ENCODE measurements around the gene CYP27A1.

CYP27A1 gene

DNA sequence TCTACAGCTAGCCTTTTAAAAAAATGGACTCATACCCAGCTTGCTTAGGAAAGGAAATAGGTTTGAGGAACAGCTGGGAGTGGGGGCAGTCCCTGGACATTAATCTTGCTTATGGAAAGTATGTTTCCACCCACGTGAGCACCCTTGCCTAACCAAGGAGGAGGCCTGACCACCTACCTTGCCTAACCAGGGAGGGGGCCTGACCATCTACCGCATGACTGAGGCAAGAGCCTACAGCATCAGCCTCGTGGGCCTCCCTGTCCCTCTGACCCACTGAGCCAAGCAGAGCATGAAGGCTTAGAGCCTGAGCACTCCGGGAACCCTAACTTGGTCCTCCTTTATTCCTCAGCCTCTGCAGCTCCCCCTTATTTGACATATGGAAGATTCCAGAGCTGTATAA lies 29.4 kb downstream of the CYP27A1 start:
- DNase-seq, result no peak

DNA sequence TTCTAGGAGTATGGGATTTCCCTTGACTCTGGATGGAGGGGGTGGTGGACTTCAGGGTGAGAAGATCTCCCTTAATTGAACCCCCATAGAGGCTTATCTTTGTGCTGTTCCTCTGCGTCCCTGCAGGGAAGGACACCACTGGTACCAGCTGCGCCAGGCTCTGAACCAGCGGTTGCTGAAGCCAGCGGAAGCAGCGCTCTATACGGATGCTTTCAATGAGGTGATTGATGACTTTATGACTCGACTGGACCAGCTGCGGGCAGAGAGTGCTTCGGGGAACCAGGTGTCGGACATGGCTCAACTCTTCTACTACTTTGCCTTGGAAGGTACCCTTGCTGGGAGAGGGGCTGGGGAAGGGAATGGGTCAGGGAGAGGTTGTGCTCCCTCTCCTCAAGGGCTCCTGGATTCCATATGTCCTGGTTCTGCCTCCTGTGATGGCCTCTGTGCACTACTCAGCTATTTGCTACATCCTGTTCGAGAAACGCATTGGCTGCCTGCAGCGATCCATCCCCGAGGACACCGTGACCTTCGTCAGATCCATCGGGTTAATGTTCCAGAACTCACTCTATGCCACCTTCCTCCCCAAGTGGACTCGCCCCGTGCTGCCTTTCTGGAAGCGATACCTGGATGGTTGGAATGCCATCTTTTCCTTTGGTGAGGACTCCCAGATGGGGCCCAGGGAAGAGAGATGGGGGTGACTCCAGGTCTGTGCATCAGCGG lies 30.3 kb downstream of the CYP27A1 start:
- no peak for TF ChIP-seq GATA1 (IDR thresholded peaks at IDR 0.05; ENCODE audit: low read depth, low read length)
- no peak for TF ChIP-seq POLR2A (IDR thresholded peaks at IDR 0.05; ENCODE audit: low read length)
- no peak for DNase-seq

More for the DNA sequence above, 29.4 kb downstream of the CYP27A1 start:
- no peak for TF ChIP-seq POLR2A (IDR thresholded peaks at IDR 0.05; ENCODE audit: low read length)
- TF ChIP-seq GATA1 (IDR thresholded peaks at IDR 0.05; ENCODE audit: low read depth, low read length), result no peak

DNA sequence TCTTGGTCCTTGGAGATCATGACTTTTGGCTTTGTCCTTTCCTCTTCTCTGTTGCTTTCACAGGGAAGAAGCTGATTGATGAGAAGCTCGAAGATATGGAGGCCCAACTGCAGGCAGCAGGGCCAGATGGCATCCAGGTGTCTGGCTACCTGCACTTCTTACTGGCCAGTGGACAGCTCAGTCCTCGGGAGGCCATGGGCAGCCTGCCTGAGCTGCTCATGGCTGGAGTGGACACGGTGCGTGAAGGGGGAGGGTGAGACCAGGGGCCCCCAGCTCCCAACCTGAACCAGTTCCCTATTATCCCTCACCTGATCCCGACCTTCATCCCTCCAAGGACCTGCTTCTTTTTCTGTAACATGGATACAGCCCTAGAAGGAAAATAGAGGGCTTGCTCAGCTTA lies 30.9 kb downstream of the CYP27A1 start:
- no peak for TF ChIP-seq GATA1 (IDR thresholded peaks at IDR 0.05; ENCODE audit: low read depth, low read length)
- TF ChIP-seq POLR2A (IDR thresholded peaks at IDR 0.05; ENCODE audit: low read length), result no peak
- no peak for DNase-seq

DNA sequence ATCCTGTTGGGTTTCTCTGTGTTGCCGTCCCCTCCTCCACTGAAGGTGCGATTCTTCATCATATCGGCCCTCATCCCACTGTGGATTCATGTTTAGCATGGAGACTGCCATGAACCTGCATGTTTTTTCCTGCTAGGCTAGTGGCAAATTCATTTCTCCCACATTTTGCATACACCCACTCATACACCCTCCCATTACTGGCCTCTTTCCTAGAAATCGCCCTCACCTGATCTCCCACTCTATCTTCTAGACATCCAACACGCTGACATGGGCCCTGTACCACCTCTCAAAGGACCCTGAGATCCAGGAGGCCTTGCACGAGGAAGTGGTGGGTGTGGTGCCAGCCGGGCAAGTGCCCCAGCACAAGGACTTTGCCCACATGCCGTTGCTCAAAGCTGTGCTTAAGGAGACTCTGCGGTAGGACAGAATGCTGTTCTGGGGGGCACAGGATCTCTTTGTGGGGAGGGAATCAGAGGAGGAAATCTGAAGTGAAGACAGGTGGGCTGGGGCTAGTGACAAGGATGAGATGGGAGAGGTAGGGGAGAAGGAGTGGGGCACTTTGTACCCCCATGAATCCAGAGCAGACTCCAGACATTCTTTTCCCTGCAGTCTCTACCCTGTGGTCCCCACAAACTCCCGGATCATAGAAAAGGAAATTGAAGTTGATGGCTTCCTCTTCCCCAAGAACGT lies 32.0 kb downstream of the CYP27A1 start:
- TF ChIP-seq GATA1 (IDR thresholded peaks at IDR 0.05; ENCODE audit: low read depth, low read length) (no peak), POLR2A (IDR thresholded peaks at IDR 0.05; ENCODE audit: low read length) (no peak)

GRCh38 chr2:218814540-218815243 lies 32.7 kb downstream of the CYP27A1 start:
- no peak for TF ChIP-seq POLR2A (IDR thresholded peaks at IDR 0.05; ENCODE audit: low read length)
- no peak for TF ChIP-seq GATA1 (IDR thresholded peaks at IDR 0.05; ENCODE audit: low read depth, low read length)
- DNase-seq, result no peak

More for the DNA sequence above, 32.0 kb downstream of the CYP27A1 start:
- DNase-seq, result no peak

- no peak for DNase-seq
- no peak for TF ChIP-seq POLR2A (IDR thresholded peaks at IDR 0.05; ENCODE audit: low read length)
- TF ChIP-seq GATA1 (IDR thresholded peaks at IDR 0.05; ENCODE audit: low read depth, low read length), result no peak
These were observed 33.3 kb downstream of the CYP27A1 start for GRCh38 chr2:218815244-218815637.

GRCh38 chr2:218815649-218816048 lies 33.7 kb downstream of the CYP27A1 start:
- no peak for TF ChIP-seq POLR2A (IDR thresholded peaks at IDR 0.05; ENCODE audit: low read length)
- TF ChIP-seq GATA1 (IDR thresholded peaks at IDR 0.05; ENCODE audit: low read depth, low read length), result no peak
- DNase-seq, result no peak

- TF ChIP-seq GATA1 (IDR thresholded peaks at IDR 0.05; ENCODE audit: low read depth, low read length), result no peak
- no peak for TF ChIP-seq POLR2A (IDR thresholded peaks at IDR 0.05; ENCODE audit: low read length)
- no peak for DNase-seq
These were observed 34.6 kb downstream of the CYP27A1 start for GRCh38 chr2:218816561-218817011.

- TF ChIP-seq POLR2A (IDR thresholded peaks at IDR 0.05; ENCODE audit: low read length) (no peak), GATA1 (IDR thresholded peaks at IDR 0.05; ENCODE audit: low read depth, low read length) (no peak)
- DNase-seq, result no peak
These were observed 37.1 kb downstream of the CYP27A1 start for GRCh38 chr2:218819093-218819492.

GRCh38 chr2:218820746-218821369 lies 38.9 kb downstream of the CYP27A1 start:
- no peak for TF ChIP-seq GATA1 (IDR thresholded peaks at IDR 0.05; ENCODE audit: low read depth, low read length)
- no peak for TF ChIP-seq POLR2A (IDR thresholded peaks at IDR 0.05; ENCODE audit: low read length)
- DNase-seq, result no peak

DNA sequence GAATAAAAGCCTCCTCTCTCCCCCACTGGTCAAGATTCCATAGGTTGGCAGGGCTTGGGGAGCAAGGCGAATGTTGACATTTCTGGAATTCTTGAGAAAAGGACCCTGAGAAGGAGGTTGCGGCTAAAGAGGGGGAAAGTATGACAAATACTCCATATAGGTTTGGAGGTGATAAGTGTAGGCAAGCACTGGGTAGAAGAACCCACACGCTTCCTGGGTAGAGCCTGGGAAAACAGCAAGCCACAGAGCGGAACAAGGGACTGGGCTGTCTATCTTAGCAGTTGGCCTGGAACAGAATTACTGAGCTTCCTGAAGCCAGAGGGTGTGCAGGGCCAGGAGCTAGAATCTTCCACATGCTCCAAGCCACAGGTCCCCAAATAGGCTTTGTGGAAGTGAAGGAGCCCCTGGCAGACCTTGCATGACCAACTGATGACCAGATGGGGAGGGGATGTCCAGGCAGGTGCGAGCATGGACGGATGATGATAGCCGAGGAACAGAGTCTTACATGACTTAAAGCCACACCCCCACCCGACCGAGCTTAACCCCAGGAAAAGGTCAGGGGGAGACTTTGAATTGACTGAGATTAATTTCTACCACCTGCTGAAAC lies 39.8 kb downstream of the CYP27A1 start:
- TF ChIP-seq GATA1 (IDR thresholded peaks at IDR 0.05; ENCODE audit: low read depth, low read length), result no peak
- TF ChIP-seq POLR2A (IDR thresholded peaks at IDR 0.05; ENCODE audit: low read length), result no peak
- DNase-seq, result no peak

DNA sequence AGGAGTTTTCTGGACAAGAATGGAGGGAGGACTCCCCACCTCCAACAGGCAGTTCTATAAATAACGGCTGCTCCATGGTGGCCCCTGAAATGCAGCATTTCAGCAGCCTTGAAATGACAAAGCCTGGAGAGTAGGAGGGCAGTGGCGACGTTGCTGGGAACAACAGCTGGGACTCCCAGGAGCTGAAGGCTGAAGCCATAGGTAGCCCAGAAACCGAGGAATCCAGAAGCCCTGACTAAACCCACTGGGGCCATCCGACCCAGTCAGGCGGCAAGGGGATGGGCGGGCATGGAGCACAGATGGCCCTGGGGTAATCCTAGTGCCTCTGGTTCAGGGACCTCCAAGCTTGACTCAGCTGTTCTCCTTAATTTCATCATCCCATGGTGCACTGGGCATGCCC lies 40.7 kb downstream of the CYP27A1 start:
- no peak for TF ChIP-seq GATA1 (IDR thresholded peaks at IDR 0.05; ENCODE audit: low read depth, low read length)
- TF ChIP-seq POLR2A (IDR thresholded peaks at IDR 0.05; ENCODE audit: low read length), result no peak
- DNase-seq, result no peak

DNA sequence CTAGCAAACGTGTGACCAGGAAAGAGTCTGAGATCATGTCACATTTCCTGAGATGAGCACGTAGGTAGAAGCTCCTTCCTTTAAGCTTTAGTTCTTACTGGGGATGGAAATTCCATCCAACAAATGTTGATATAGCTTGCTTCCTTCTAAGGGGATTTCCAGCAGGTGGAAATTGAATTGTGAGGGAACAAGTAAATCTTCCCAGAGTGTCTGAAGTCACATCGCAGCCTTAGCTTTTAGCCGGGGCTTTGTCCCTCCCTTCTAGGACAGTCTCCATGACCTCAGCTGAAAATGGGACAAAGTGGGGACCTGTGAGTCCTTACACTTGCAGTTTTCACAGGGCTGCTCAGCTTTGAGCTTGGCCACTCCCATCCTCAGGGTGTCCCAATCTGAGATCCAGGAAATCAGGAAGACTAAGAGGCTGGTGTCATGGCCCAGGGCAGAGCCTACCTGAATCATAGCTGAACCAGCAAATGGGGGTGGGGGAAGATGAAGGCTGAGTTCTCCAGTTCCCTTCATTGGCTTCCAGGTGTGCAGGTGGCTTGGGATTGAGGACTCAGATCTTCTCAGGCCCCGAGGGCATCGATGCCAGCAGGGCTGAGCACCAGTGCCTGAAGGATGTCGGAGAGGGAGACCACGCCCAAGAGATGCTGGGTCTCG lies 41.4 kb downstream of the CYP27A1 start:
- no peak for DNase-seq
- TF ChIP-seq GATA1 (IDR thresholded peaks at IDR 0.05; ENCODE audit: low read depth, low read length) (no peak), POLR2A (IDR thresholded peaks at IDR 0.05; ENCODE audit: low read length) (no peak)

All from erythroblast (primary cell).